H9 (cell line): Measurements from ENCODE around the gene NRM. TPM values are rescaled to one million over a fixed set of nuclear protein-coding genes. Genes with fewer than 3 reads are reported as not detected.

Experiments used
- DNase-seq: peaks from one replicate; pipeline ENCODE4 v3.0.0-alpha.2; 2017
- H2AFZ ChIP-seq: one replicate; pipeline ENCODE4 v1.6.1; 2013; ENCODE audit warnings: mild to moderate bottlenecking, low read length, control low read depth, moderate library complexity
- H2AK5ac ChIP-seq: 2 replicates; pipeline ENCODE4 v1.6.1; 2013; ENCODE audit warnings: low read length, control low read depth, mixed read lengths; ENCODE audit not compliant: insufficient read length
- H2BK120ac ChIP-seq: one replicate; pipeline ENCODE4 v1.6.1; 2013; ENCODE audit warnings: low read depth, mild to moderate bottlenecking, low read length, control low read depth, inconsistent platforms; ENCODE audit not compliant: poor library complexity, severe bottlenecking
- H2BK12ac ChIP-seq: 2 replicates; pipeline ENCODE4 v1.6.1; 2013; ENCODE audit warnings: low read length, control low read depth, mixed read lengths, low read depth; ENCODE audit not compliant: insufficient read length
- H2BK15ac ChIP-seq: 2 replicates; pipeline ENCODE4 v1.6.1; 2013; ENCODE audit warnings: low read depth, low read length, control low read depth
- H2BK20ac ChIP-seq: one replicate; pipeline ENCODE4 v1.6.1; 2013; ENCODE audit warnings: low read depth, mild to moderate bottlenecking, low read length, control low read depth, inconsistent platforms; ENCODE audit not compliant: poor library complexity, severe bottlenecking
- H2BK5ac ChIP-seq: 2 replicates; pipeline ENCODE4 v1.6.1; 2013; ENCODE audit warnings: low read length, control low read depth, mixed read lengths; ENCODE audit not compliant: insufficient read length
- H3K14ac ChIP-seq: 2 replicates; pipeline ENCODE4 v1.6.1; 2013; ENCODE audit warnings: low read length, control low read depth; ENCODE audit not compliant: insufficient read depth
- H3K18ac ChIP-seq: 2 replicates; pipeline ENCODE4 v1.6.1; 2013; ENCODE audit warnings: low read depth, mild to moderate bottlenecking, mixed read lengths, low read length, control low read depth; ENCODE audit not compliant: insufficient read length
- H3K23ac ChIP-seq: 2 replicates; pipeline ENCODE4 v1.6.1; 2013; ENCODE audit warnings: low read length, control low read depth, mixed read lengths, low read depth; ENCODE audit not compliant: insufficient read length
- H3K23me2 ChIP-seq: 2 replicates; pipeline ENCODE4 v1.6.1; 2013; ENCODE audit warnings: low read depth, mild to moderate bottlenecking, mixed read lengths, low read length, control low read depth; ENCODE audit not compliant: insufficient read length, poor library complexity, severe bottlenecking
- H3K27ac ChIP-seq: 2 replicates; pipeline ENCODE4 v1.5.1; 2013; ENCODE audit warnings: low read length, control low read depth, mixed read lengths, low read depth; ENCODE audit not compliant: insufficient read length
- H3K27me3 ChIP-seq: 2 replicates; pipeline ENCODE4 v1.6.1; 2013; ENCODE audit warnings: low read length, control low read depth, inconsistent platforms; ENCODE audit not compliant: insufficient read depth
- H3K4ac ChIP-seq: 2 replicates; pipeline ENCODE4 v1.6.1; 2013; ENCODE audit warnings: low read depth, mild to moderate bottlenecking, control low read depth, inconsistent platforms, low read length, moderate library complexity
- H3K4me1 ChIP-seq: 2 replicates; pipeline ENCODE4 v1.6.1; 2013; ENCODE audit warnings: low read length, control low read depth, inconsistent platforms; ENCODE audit not compliant: insufficient read depth
- H3K4me2 ChIP-seq: 2 replicates; pipeline ENCODE4 v1.6.1; 2013; ENCODE audit warnings: low read length, control low read depth, mixed read lengths; ENCODE audit not compliant: insufficient read length, insufficient read depth
- H3K56ac ChIP-seq: 2 replicates; pipeline ENCODE4 v1.6.1; 2013; ENCODE audit warnings: low read depth, mild to moderate bottlenecking, mixed read lengths, low read length, control low read depth; ENCODE audit not compliant: insufficient read length
- H3K79me1 ChIP-seq: 2 replicates; pipeline ENCODE4 v1.6.1; 2013; ENCODE audit warnings: low read depth, mild to moderate bottlenecking, moderate library complexity, low read length, control low read depth, inconsistent platforms; ENCODE audit not compliant: insufficient read depth, poor library complexity, severe bottlenecking
- H3K79me2 ChIP-seq: 2 replicates; pipeline ENCODE4 v1.6.1; 2013; ENCODE audit warnings: low read length, control low read depth, inconsistent platforms; ENCODE audit not compliant: insufficient read depth
- H3K9ac ChIP-seq: 2 replicates; pipeline ENCODE4 v1.6.1; 2013; ENCODE audit warnings: low read length, control low read depth, mixed read lengths; ENCODE audit not compliant: insufficient read length; ENCODE audit errors: extremely low read depth
- H3K9me3 ChIP-seq: one replicate; pipeline ENCODE4 v1.6.1; 2013; ENCODE audit warnings: low read depth, low read length, inconsistent platforms; ENCODE audit not compliant: control insufficient read depth
- H3T11ph ChIP-seq: one replicate; pipeline ENCODE4 v1.6.1; 2013; ENCODE audit warnings: mild to moderate bottlenecking, low read length, control low read depth, inconsistent platforms
- H4K20me1 ChIP-seq: one replicate; pipeline ENCODE4 v1.6.1; 2013; ENCODE audit not compliant: control insufficient read depth, insufficient read length, insufficient read depth
- H4K5ac ChIP-seq: 2 replicates; pipeline ENCODE4 v1.6.1; 2013; ENCODE audit warnings: low read depth, mild to moderate bottlenecking, mixed read lengths, low read length, control low read depth; ENCODE audit not compliant: insufficient read length
- H4K8ac ChIP-seq: replicated peaks from 2 replicates; pipeline ENCODE4 v1.6.1; 2013; ENCODE audit warnings: low read length, control low read depth, mixed read lengths, low read depth; ENCODE audit not compliant: insufficient read length
- H4K91ac ChIP-seq: 2 replicates; pipeline ENCODE4 v1.6.1; 2013; ENCODE audit warnings: low read depth, mild to moderate bottlenecking, moderate library complexity, mixed read lengths, low read length, control low read depth; ENCODE audit not compliant: insufficient read length
- H3K27ac Mint-ChIP-seq, 3 experiments: 2 replicates in 2 of 3; 3 replicates in 1 of 3; pipeline ENCODE4 v1.8.0; 2020 to 2021; ENCODE audit warnings: mixed read lengths in 3 of 3, mild to moderate bottlenecking in 1 of 3, moderate library complexity in 1 of 3
- H3K27me3 Mint-ChIP-seq: 2 replicates; pipeline ENCODE4 v1.8.0; 2021; ENCODE audit warnings: low read depth, mild to moderate bottlenecking, moderate library complexity, mixed read lengths
- H3K36me3 Mint-ChIP-seq, 3 experiments: 2 replicates in 2 of 3; 3 replicates in 1 of 3; pipeline ENCODE4 v1.8.0; 2020 to 2021; ENCODE audit warnings: low read depth in 3 of 3, mixed read lengths in 3 of 3; ENCODE audit not compliant: insufficient read depth in 1 of 3
- H3K4me1 Mint-ChIP-seq, 2 experiments: 2 replicates each; pipeline ENCODE4 v1.8.0; 2020; ENCODE audit warnings: mixed read lengths in 2 of 2
- H3K4me3 Mint-ChIP-seq, 2 experiments: 2 replicates in 1 of 2; 3 replicates in 1 of 2; pipeline ENCODE4 v1.8.0; 2020 to 2021; ENCODE audit warnings: mild to moderate bottlenecking in 2 of 2, mixed read lengths in 2 of 2, moderate library complexity in 1 of 2
- H3K9me3 Mint-ChIP-seq, 2 experiments: 2 replicates in 1 of 2; 3 replicates in 1 of 2; pipeline ENCODE4 v1.8.0; 2020; ENCODE audit warnings: mild to moderate bottlenecking in 2 of 2, mixed read lengths in 2 of 2, moderate library complexity in 1 of 2
- CTCF ChIP-seq: fragments of 200-600 bp; sonication (generic); conservative IDR thresholded peaks from 3 replicates; pipeline ENCODE4 v1.8.0; 2021; ENCODE audit warnings: antibody characterized with exemption, mild to moderate bottlenecking
- WGBS: extraction: QIAGEN DNeasy Blood & Tissue Kit; methylation state at CpG from one replicate; pipeline ENCODE4 v1.1.7; 2013; ENCODE audit warnings: missing lambda C conversion rate, low lambda C conversion rate, mixed read lengths; ENCODE audit not compliant: insufficient read length; ENCODE audit errors: extremely low coverage; 5-methylcytosine and 5-hydroxymethylcytosine counted together
- total RNA-seq: library from RNA; stranded (reverse); gene quantifications from 2 replicates; pipeline ENCODE4 v1.2.1, GENCODE V29; 2021

The NRM gene
- total RNA-seq, 1 experiment from 2014 or later, result 36.5 TPM

DNA sequence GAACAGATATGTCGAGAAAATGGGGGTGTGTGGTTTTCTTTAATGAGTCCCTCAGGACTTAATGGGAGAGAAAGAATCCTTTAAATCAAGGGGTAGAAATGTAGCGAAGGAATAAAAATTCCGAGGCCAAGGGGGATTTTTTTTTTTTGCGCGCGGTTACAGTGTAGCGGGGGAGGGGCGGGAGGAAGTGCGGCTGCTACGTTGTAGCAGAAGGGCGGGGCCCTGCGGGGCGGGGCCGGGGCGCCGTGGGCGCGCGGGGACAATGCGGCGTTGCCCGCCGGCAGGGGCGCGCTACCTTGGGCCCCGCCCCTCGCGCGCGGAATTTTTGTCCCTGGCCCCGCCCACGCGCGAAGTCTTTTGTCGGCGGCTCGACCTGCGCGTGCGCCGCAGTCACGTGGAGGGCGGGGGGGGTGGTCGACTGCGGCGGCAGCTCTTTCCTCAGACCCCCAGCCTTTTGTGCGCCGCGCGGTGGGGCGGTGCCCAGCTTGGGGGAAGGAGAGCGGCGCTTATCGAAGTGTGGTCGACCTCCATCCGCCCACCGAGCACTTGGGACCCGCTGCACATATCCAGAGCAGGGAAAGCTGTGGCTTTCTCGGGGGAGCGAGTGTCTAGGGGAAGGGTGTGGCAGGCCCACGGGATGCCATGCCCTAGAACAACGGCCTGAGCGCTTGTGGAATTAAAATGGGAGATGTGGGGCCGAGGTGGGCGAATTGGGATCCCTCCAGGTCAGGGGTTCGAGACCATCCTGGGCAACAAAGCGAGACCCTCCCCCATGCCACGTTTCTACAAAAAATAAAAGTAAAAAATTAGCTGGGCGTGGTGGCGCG, 30.6 kb upstream of the NRM start:
- no peaks in the 10 kb centered on the region for H3K4me1 ChIP-seq
- peaks cover 45 to 58% (median 52%) of the 10 kb centered on the region in 3 experiments for H3K36me3 Mint-ChIP-seq
- no peak overlapping the region for H4K91ac ChIP-seq
- H2BK120ac ChIP-seq, result no peak overlapping the region
- H3K9me3 ChIP-seq, result no peaks in the 10 kb centered on the region
- DNase-seq, result peak; percentile 85
- WGBS, result no CpG with 5 or more reads among the region's 71 CpGs
- H4K8ac ChIP-seq, result no peak overlapping the region
- H3K4me1 Mint-ChIP-seq, result peaks cover 34 to 50% of the 10 kb centered on the region in 2 experiments
- H2BK12ac ChIP-seq, result no peak overlapping the region
- H2BK5ac ChIP-seq, result no peak overlapping the region
- H3K4me2 ChIP-seq, result peak overlapping the region; percentile 62
- peak; percentile 52 for TF ChIP-seq CTCF
- no peak overlapping the region for H2AFZ ChIP-seq
- no peak overlapping the region for H2BK15ac ChIP-seq
- peak overlapping the region; percentile 78; the same call in 1 of the 2 replicates for H3K4ac ChIP-seq
- H4K20me1 ChIP-seq, result no peaks in the 10 kb centered on the region
- no peak overlapping the region for H4K5ac ChIP-seq
- peak overlapping the region; percentile 86 for H3T11ph ChIP-seq
- H3K4me3 Mint-ChIP-seq, result peak overlapping the region; percentile 93 to 98
- peaks cover 6 to 7% of the 10 kb centered on the region in 2 experiments; a peak in 4 of 5 replicates for H3K9me3 Mint-ChIP-seq
- H3K79me1 ChIP-seq, result no peaks in the 10 kb centered on the region
- no peak overlapping the region for H3K23ac ChIP-seq
- H2AK5ac ChIP-seq, result no peak overlapping the region
- no peak overlapping the region for H3K56ac ChIP-seq
- H3K27me3 ChIP-seq, result no peaks in the 10 kb centered on the region
- H3K27me3 Mint-ChIP-seq, result peaks cover 8% of the 10 kb centered on the region; the same call in 1 of the 2 replicates
- peak overlapping the region; percentile 69 for H3K18ac ChIP-seq
- H3K79me2 ChIP-seq, result peaks cover 11% of the 10 kb centered on the region; the same call in 1 of the 2 replicates
- H2BK20ac ChIP-seq, result no peak overlapping the region
- peak overlapping the region; percentile 99 to 100 (median 99) for H3K27ac Mint-ChIP-seq
- H3K27ac ChIP-seq, result peak overlapping the region; percentile 66
- peaks cover 15% of the 10 kb centered on the region for H3K23me2 ChIP-seq
- peak overlapping the region; percentile 76; the same call in 1 of the 2 replicates for H3K14ac ChIP-seq
- H3K9ac ChIP-seq, result peak overlapping the region; percentile 99
